Fibroblast of peridontal ligament (primary cell): ENCODE measurements around the gene UBE3B.
A peak's percentile ranks its signal among the peaks of the same experiment; 100 is the strongest.
"Not testable (repeated sequence)": the region's sequence is repeated elsewhere in the genome, so short reads cannot be mapped to it uniquely, and the experiment has no call there.

ENCODE experiments used
- DNase-seq: peaks from one replicate; pipeline ENCODE4 v3.0.0-alpha.2; 2010; ENCODE audit errors: extremely low read depth

The UBE3B gene

GRCh38 chr12:109450980-109451379 is 26.5 kb upstream of the UBE3B start:
- no peak for DNase-seq

- DNase-seq: no peak
Measured at GRCh38 chr12:109451400-109451799, 26.0 kb upstream of the UBE3B start.

GRCh38 chr12:109452489-109452888 is 24.9 kb upstream of the UBE3B start:
- DNase-seq: no peak

GRCh38 chr12:109455706-109456105 is 21.7 kb upstream of the UBE3B start:
- DNase-seq: no peak

- peak; percentile 84 for DNase-seq
Measured at GRCh38 chr12:109458086-109458485, 19.3 kb upstream of the UBE3B start.

GRCh38 chr12:109458771-109459208 is 18.6 kb upstream of the UBE3B start:
- DNase-seq: peak; percentile 76

- peak; percentile 90 for DNase-seq
Measured at GRCh38 chr12:109459247-109459646, 18.2 kb upstream of the UBE3B start.

- DNase-seq: no peak
Measured at GRCh38 chr12:109460538-109460937, 16.9 kb upstream of the UBE3B start.

- no peak for DNase-seq
Measured at GRCh38 chr12:109461049-109461845, 16.2 kb upstream of the UBE3B start.

GRCh38 chr12:109461846-109462756 is 15.3 kb upstream of the UBE3B start:
- DNase-seq: peak; percentile 98

GRCh38 chr12:109462868-109463692 is 14.4 kb upstream of the UBE3B start:
- peak; percentile 99 for DNase-seq

- DNase-seq: no peak
Measured at GRCh38 chr12:109463756-109464155, 13.7 kb upstream of the UBE3B start.

GRCh38 chr12:109464642-109465351 is 12.6 kb upstream of the UBE3B start:
- DNase-seq: peak; percentile 58

- DNase-seq: no peak
Measured at GRCh38 chr12:109466305-109466704, 11.1 kb upstream of the UBE3B start.

- DNase-seq: no peak
Measured at GRCh38 chr12:109466821-109467220, 10.6 kb upstream of the UBE3B start.

GRCh38 chr12:109467978-109468676 is 9.3 kb upstream of the UBE3B start:
- no peak for DNase-seq

- peak; percentile 58 for DNase-seq
Measured at GRCh38 chr12:109469517-109469916, 7.9 kb upstream of the UBE3B start.

- DNase-seq: no peak
Measured at GRCh38 chr12:109473006-109473405, 4.4 kb upstream of the UBE3B start.

GRCh38 chr12:109473526-109474270 is 3.7 kb upstream of the UBE3B start:
- not testable (repeated sequence) for DNase-seq

- no peak for DNase-seq
Measured at GRCh38 chr12:109475121-109475520, 2.3 kb upstream of the UBE3B start.
